GM12878 (cell line): Measurements from ENCODE around the gene SLC24A3. TPM values are rescaled to one million over a fixed set of nuclear protein-coding genes. Genes with fewer than 3 reads are reported as not detected.
A peak's percentile ranks its signal among the peaks of the same experiment; 100 is the strongest.

Experiments used
- ATAC-seq: fragments of 200-7000 bp; cut with Tn5 transposase; 3 replicates; pipeline ENCODE4 v1.9.1; 2020; ENCODE audit warnings: mild to moderate bottlenecking, moderate library complexity
- BruUV-seq: library from RNA; stranded (reverse); fragments of 400-500 nt; replicated peaks from 2 replicates; lab custom pipeline; 2021; lab: Mats Ljungman, UMichigan
- CTCF ChIA-PET: fragments of 300-600 bp; sonication (Branson Sonifier 250); formaldehyde crosslinking; extraction: SDS; loops from one replicate; lab custom pipeline; 2021; ENCODE audit warnings: inconsistent platforms; lab: Yijun Ruan, JAX
- POLR2A ChIA-PET: fragments of 350-600 bp; formaldehyde crosslinking; extraction: SDS; loops from one replicate; lab custom pipeline; 2021; ENCODE audit warnings: inconsistent platforms; lab: Charles Lee
- RAD21 ChIA-PET: fragments of 300-600 bp; sonication (Branson Sonifier 250); formaldehyde crosslinking; loops from one replicate; lab custom pipeline; 2023; ENCODE audit warnings: antibody characterized with exemption; ENCODE audit not compliant: unreplicated experiment; lab: Charles Lee
- SMC1A ChIA-PET: fragments of 300-600 bp; sonication (Branson Sonifier 250); formaldehyde crosslinking; loops from one replicate; lab custom pipeline; 2023; ENCODE audit not compliant: unreplicated experiment, uncharacterized antibody; lab: Charles Lee
- DNase-seq: peaks from one replicate; pipeline ENCODE4 v3.0.0-alpha.2; 2011; ENCODE audit warnings: low read depth, low spot score
- FAIRE-seq: peaks from 3 replicates; lab custom pipeline; 2011; peaks lifted over from hg19 to GRCh38; lab: Jason Lieb, UNC
- H2AFZ ChIP-seq: 2 replicates; pipeline ENCODE4 v1.6.0; 2011; ENCODE audit warnings: low read depth, low read length, control low read depth; ENCODE audit not compliant: control insufficient read depth
- H3K27ac ChIP-seq: 2 replicates; pipeline ENCODE4 v1.5.1; 2011; ENCODE audit warnings: control low read depth; ENCODE audit not compliant: control insufficient read depth, insufficient read depth
- H3K27me3 ChIP-seq, 2 experiments: replicated peaks in 1 of 2; 2 replicates each; pipeline versions ENCODE4 v1.6.0 to v1.6.1; 2011; ENCODE audit warnings: low read length in 1 of 2; ENCODE audit not compliant: control insufficient read depth in 2 of 2, insufficient read depth in 2 of 2
- H3K36me3 ChIP-seq, 2 experiments: 2 replicates each; pipeline ENCODE4 v1.5.1; 2011; ENCODE audit warnings: low read length in 1 of 2; ENCODE audit not compliant: control insufficient read depth in 2 of 2, insufficient read depth in 2 of 2
- H3K4me1 ChIP-seq: 2 replicates; pipeline ENCODE4 v1.6.1; 2011; ENCODE audit warnings: mild to moderate bottlenecking, low read length, moderate library complexity, mixed read lengths; ENCODE audit not compliant: control insufficient read depth, insufficient read depth
- H3K4me2 ChIP-seq: 2 replicates; pipeline ENCODE4 v1.6.0; 2011; ENCODE audit warnings: control low read depth; ENCODE audit not compliant: control insufficient read depth, insufficient read depth
- H3K4me3 ChIP-seq: fragments of 200-600 bp; sonication (generic); 2 replicates; pipeline ENCODE4 v1.5.1; 2016
- H3K79me2 ChIP-seq: 2 replicates; pipeline ENCODE4 v1.6.0; 2011; ENCODE audit warnings: low read length; ENCODE audit not compliant: control insufficient read depth, insufficient read depth
- H3K9ac ChIP-seq: 2 replicates; pipeline ENCODE4 v1.8.0; 2011; ENCODE audit warnings: low read length, control low read depth, mixed read lengths; ENCODE audit not compliant: control insufficient read depth, insufficient read depth
- H3K9me3 ChIP-seq: replicated peaks from 3 replicates; pipeline ENCODE4 v1.5.1; 2011; ENCODE audit warnings: mild to moderate bottlenecking, low read length; ENCODE audit not compliant: control insufficient read depth, insufficient read depth
- H4K20me1 ChIP-seq: 2 replicates; pipeline ENCODE4 v1.6.0; 2011; ENCODE audit not compliant: control insufficient read depth, insufficient read depth
- BRCA1 ChIP-seq: IDR thresholded peaks from 2 replicates; pipeline ENCODE4 v1.6.1; 2011; ENCODE audit warnings: low read depth, low read length, improper control_type of control experiment
- CREM ChIP-seq: IDR thresholded peaks from 2 replicates; pipeline ENCODE4 v1.6.1; 2014; ENCODE audit warnings: antibody characterized with exemption, low read depth
- FOS ChIP-seq: IDR thresholded peaks from 3 replicates; pipeline ENCODE4 v1.6.1; 2011; ENCODE audit warnings: borderline replicate concordance; ENCODE audit not compliant: insufficient read length; ENCODE audit errors: extremely low read depth
- GABPA ChIP-seq: IDR thresholded peaks from 2 replicates; pipeline ENCODE4 v1.6.1; 2014; ENCODE audit warnings: antibody characterized with exemption, low read depth, mild to moderate bottlenecking, inconsistent platforms
- HDGF ChIP-seq: fragments of 450-650 bp; IDR thresholded peaks from 2 replicates; pipeline ENCODE4 v1.6.1; 2016; ENCODE audit warnings: antibody characterized with exemption
- IKZF1 ChIP-seq: fragments of 450-650 bp; conservative IDR thresholded peaks from 2 replicates; pipeline ENCODE4 v1.6.1; 2017; ENCODE audit warnings: antibody characterized with exemption, mild to moderate bottlenecking
- RAD21 ChIP-seq: IDR thresholded peaks from 2 replicates; pipeline ENCODE4 v1.6.1; 2011; ENCODE audit warnings: mild to moderate bottlenecking, low read depth, low read length, moderate library complexity; ENCODE audit not compliant: insufficient read depth
- RELA ChIP-seq: fragments of 450-650 bp; IDR thresholded peaks from 2 replicates; pipeline ENCODE4 v1.8.0; 2014; ENCODE audit warnings: borderline replicate concordance; ENCODE audit not compliant: partially characterized antibody
- WRNIP1 ChIP-seq: IDR thresholded peaks from 2 replicates; pipeline ENCODE4 v1.6.1; 2011; ENCODE audit warnings: low read depth, low read length, improper control_type of control experiment, borderline replicate concordance
- ZNF24 ChIP-seq: fragments of 450-650 bp; IDR thresholded peaks from 2 replicates; pipeline ENCODE4 v1.6.1; 2017; ENCODE audit warnings: antibody characterized with exemption, mild to moderate bottlenecking
- in situ Hi-C: fragments of 300-500 bp; cut with MboI; formaldehyde crosslinking; loops from 9 replicates; pipeline ENCODE4 v1.14.3; 2018; ENCODE audit warnings: mixed read lengths
- intact Hi-C: fragments of 100-400 bp; cut with micrococcal nuclease; formaldehyde crosslinking; loops from one replicate; pipeline ENCODE4 v1.14.2; 2022; ENCODE audit not compliant: unreplicated experiment
- polyA plus RNA-seq, 11 experiments: library from polyadenylated mRNA; depleted of rRNA in 4 of 11; unstranded in 6 of 11; stranded (reverse) in 5 of 11; fragments of >200 nt; fragmentation: Nextera tagmentation in 4 of 11; fragmentation: Illumina TruSeq in 1 of 11; extraction: Ambion mirVana in 4 of 11; extraction: Trizol in 1 of 11; gene quantifications; 1 replicate in 1 of 11; 2 replicates in 10 of 11; pipeline versions ENCODE4 v1.2.1 to v1.2.3, GENCODE V29; 2011 to 2016; ENCODE audit warnings: inconsistent platforms in 2 of 11, missing spikeins in 2 of 11, low read depth in 1 of 11
- total RNA-seq, 4 experiments: library from RNA; depleted of rRNA in 3 of 4; stranded (reverse); fragments of >200 nt in 3 of 4; fragmentation: Illumina TruSeq in 1 of 4; extraction: Trizol in 1 of 4; gene quantifications; 2 replicates each; pipeline versions ENCODE4 v1.2.1 to v1.2.3, GENCODE V29; 2013 to 2021
- TF ChIP-seq, protein P1 (sequence below): fragments of 450-650 bp; IDR thresholded peaks from 2 replicates; pipeline ENCODE4 v1.6.1; 2016; ENCODE audit warnings: mild to moderate bottlenecking, moderate library complexity, borderline replicate concordance

Gene SLC24A3
- total and polyA plus RNA-seq, 10 of the 15 experiments (the other 5 are each of a cell fraction or from before 2014, with no cell fraction given), result 0.04 TPM; not detected in 9

DNA sequence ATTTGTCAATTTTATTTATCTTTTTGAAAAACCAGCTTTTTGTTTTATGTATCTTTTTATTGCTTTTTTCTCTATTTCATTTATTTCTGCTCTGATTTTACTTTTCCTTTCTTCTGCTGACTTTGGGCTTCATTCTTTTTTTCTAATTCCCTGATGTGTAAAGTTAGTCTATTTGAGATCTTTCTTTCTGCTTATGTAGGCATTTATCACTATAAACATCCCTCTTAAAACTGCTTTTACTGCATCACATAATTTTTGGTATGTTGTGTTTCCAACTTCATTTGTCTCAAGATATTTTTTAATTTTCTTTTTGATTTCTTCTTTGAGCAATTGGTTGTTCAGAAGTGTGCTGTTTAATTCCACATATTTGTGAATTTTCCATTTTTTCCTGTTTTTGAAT lies 174.8 kb downstream of the SLC24A3 start:
- Histone ChIP-seq H4K20me1 (no peaks in the 10 kb centered on the region), H3K27me3 (no peaks in the 10 kb centered on the region; a peak in 1 of 4 replicates)
- in situ Hi-C loops, result no loop called here
- DNase-seq, result no peak
- CTCF ChIA-PET, result interaction anchor here (1.0 kb wide), 1 partner anchor 9 kb away, joined by 3 read pairs; no protein-coding TSS in a partner anchor
- TF ChIP-seq HDGF (no peak), WRNIP1 (no peak), GABPA (no peak), CREM (no peak), FOS (no peak), BRCA1 (no peak), ZNF24 (no peak), RAD21 (no peak), RELA (no peak), IKZF1 (no peak)
- TF ChIP-seq, protein P1, sequence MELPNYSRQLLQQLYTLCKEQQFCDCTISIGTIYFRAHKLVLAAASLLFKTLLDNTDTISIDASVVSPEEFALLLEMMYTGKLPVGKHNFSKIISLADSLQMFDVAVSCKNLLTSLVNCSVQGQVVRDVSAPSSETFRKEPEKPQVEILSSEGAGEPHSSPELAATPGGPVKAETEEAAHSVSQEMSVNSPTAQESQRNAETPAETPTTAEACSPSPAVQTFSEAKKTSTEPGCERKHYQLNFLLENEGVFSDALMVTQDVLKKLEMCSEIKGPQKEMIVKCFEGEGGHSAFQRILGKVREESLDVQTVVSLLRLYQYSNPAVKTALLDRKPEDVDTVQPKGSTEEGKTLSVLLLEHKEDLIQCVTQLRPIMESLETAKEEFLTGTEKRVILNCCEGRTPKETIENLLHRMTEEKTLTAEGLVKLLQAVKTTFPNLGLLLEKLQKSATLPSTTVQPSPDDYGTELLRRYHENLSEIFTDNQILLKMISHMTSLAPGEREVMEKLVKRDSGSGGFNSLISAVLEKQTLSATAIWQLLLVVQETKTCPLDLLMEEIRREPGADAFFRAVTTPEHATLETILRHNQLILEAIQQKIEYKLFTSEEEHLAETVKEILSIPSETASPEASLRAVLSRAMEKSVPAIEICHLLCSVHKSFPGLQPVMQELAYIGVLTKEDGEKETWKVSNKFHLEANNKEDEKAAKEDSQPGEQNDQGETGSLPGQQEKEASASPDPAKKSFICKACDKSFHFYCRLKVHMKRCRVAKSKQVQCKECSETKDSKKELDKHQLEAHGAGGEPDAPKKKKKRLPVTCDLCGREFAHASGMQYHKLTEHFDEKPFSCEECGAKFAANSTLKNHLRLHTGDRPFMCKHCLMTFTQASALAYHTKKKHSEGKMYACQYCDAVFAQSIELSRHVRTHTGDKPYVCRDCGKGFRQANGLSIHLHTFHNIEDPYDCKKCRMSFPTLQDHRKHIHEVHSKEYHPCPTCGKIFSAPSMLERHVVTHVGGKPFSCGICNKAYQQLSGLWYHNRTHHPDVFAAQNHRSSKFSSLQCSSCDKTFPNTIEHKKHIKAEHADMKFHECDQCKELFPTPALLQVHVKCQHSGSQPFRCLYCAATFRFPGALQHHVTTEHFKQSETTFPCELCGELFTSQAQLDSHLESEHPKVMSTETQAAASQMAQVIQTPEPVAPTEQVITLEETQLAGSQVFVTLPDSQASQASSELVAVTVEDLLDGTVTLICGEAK, result no peak
- TF ChIP-seq, all 136 proteins: peak for 0
- Histone ChIP-seq H3K4me2 (no peak overlapping the region), H3K79me2 (no peaks in the 10 kb centered on the region), H3K4me1 (no peaks in the 10 kb centered on the region), H3K4me3 (no peak overlapping the region), H3K36me3 (no peaks in the 10 kb centered on the region), H2AFZ (no peak overlapping the region), H3K27ac (no peak overlapping the region), H3K9me3 (no peaks in the 10 kb centered on the region; the same call in 2 of the 3 replicates), H3K9ac (no peak overlapping the region)
- intact Hi-C loops, result no loop called here
- no TSS peak for BruUV-seq
- ChIA-PET POLR2A (interaction anchor here (0.6 kb wide), 1 partner anchor 480 kb away, joined by 4 read pairs; no protein-coding TSS in a partner anchor), SMC1A (interaction anchor here (0.6 to 1.3 kb wide), 3 partner anchors 13 to 533 kb away, joined by 3 read pairs; no protein-coding TSS in a partner anchor), RAD21 (no interaction called here)
- FAIRE-seq (peak; percentile 31), ATAC-seq (no peak)
